Measurements from ENCODE around the gene SLC7A5. TPM values are rescaled to one million over a fixed set of nuclear protein-coding genes. Genes with fewer than 3 reads are reported as not detected.

Gene SLC7A5
- total RNA-seq, 8 experiments from 2014 or later, result 15.5 to 129 (median 51.1) TPM

DNA sequence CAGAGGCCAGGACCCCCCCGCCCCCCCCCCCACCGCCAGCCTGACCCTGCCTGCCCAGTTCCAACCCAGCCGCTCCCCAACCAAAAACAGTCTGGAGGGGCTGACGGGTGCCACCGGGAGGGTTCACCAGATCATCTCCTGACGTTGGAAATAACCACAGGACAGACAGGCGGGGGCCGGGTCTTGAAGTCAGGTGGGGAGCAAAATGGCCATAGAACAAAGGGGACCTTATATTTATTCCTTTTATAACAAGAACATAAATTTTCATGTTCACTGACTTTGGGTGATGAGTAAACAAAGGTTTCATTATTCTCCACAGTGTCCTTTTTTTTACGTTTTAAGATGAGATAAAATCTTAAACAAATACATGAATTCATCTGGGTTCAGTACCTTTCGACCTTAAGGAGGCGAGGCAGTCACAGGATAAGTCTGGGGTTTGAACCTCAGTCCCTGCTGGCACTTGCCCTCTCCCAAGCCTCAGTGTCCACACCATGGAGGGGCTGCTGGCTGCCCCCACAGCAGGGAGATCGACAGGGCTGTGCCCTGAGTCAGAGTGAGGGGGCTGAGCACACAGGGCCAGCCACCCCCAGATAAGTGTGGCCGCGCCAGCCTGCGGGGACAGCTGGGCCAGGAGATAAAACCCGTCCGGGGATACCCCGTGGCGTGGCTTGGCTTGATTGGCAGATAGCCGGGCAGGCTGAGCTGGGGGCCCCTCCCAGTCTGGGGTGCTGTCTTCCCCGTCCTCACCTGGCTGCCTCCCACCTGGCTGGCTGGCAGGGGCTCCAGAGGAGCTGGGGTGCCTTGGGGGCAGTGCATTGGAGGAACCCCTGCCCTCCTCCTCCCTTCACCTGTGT, 15.0 kb downstream of the SLC7A5 start:
- 8 to 84% (median 72%) methylated on average over 1 to 8 of the region's 21 CpGs; no CpG with 5 or more reads in 4 of the 10 experiments for WGBS, 10 experiments
- peak in 2 of 8 experiments; percentile 3 to 26 for ATAC-seq (replicated peaks in 6 of 8)
- H3K4me1 ChIP-seq (replicated peaks in 1 of 2), result peaks cover 53 to 64% of the 10 kb centered on the region in 2 donors
- in situ Hi-C loops (cut with MboI; ENCODE audit: low pct_unique_long_range_greater_than_20kb in 2 of 9, low sequenced_read_pairs in 9 of 9, unreplicated experiment in 9 of 9), result no loop called here
- H3K4me3 ChIP-seq, result no peak overlapping the region
- peak overlapping the region; percentile 21 to 88 for H3K27ac ChIP-seq

DNA sequence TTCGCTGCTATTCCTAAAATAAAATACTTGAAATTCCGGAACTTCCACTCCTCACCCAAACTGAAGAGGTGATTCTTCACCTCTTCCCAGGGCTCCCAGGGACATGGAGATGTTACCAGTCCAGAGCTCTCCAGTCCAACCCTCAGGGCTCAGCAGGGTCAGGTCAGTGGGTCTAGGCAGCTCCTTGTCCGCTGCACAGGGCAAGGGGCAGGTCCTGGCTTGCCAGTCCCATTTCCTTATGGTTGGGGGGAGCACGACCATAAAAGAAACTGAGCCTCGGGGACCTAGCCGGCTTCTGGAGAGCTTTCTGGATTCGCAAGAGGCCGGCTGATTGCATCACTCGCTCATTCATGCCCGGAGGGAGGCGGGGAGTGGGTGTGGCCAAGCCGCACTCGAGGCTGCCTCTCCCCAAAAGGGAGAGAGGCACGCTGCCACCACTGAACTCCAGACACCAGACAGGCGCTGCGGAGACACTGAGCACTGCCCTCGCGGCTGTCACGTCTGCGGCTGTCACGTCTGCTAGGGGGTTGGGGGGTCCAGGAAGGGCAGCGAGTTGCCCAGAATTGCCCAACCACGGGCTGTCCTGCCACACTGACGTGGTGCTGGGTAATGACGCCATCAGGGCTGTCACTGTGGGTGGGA, 15.8 kb downstream of the SLC7A5 start:
- WGBS, 10 experiments, result 0 to 42% (median 17%) methylated on average over 1 to 9 of the region's 25 CpGs; no CpG with 5 or more reads in 4 of the 10 experiments
- H3K4me3 ChIP-seq, result peak overlapping the region in 1 of 5 donors; percentile 8
- peak overlapping the region; percentile 83 to 88 for H3K27ac ChIP-seq
- H3K4me1 ChIP-seq (replicated peaks in 1 of 2), result peaks cover 53 to 62% of the 10 kb centered on the region in 2 donors
- ATAC-seq (replicated peaks in 6 of 8), result peak; percentile 68 to 83 (median 80)
- in situ Hi-C loops (cut with MboI; ENCODE audit: low pct_unique_long_range_greater_than_20kb in 2 of 9, low sequenced_read_pairs in 9 of 9, unreplicated experiment in 9 of 9), result no loop called here

DNA sequence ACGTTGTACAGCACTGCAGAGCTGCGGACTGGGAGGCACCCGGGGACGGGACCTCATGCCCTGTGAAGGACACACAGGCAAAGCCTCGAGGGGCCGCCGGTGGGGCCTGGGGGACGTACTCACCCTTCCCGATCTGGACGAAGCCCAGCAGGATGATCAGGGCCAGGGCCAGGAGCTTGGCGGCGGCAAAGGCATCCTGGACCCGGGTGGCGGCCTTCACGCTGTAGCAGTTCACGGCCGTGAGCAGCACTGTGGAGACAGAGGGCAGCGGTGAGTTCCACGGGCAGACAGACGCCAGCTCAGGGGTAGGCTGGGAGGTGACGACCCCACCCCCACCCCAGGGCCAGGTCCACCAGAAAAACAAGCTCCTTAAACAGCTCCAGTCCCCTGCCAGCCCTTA, 17.7 kb downstream of the SLC7A5 start:
- H3K4me3 ChIP-seq, result no peak overlapping the region
- no peak overlapping the region for H3K27ac ChIP-seq
- WGBS, 10 experiments, result 100% methylated on average over 1 of the region's 21 CpGs; no CpG with 5 or more reads in 9 of the 10 experiments
- peaks cover 63 to 70% of the 10 kb centered on the region in 2 donors for H3K4me1 ChIP-seq (replicated peaks in 1 of 2)
- in situ Hi-C loops (cut with MboI; ENCODE audit: low pct_unique_long_range_greater_than_20kb in 2 of 9, low sequenced_read_pairs in 9 of 9, unreplicated experiment in 9 of 9), result no loop called here
- no peak for ATAC-seq (replicated peaks in 6 of 8)

DNA sequence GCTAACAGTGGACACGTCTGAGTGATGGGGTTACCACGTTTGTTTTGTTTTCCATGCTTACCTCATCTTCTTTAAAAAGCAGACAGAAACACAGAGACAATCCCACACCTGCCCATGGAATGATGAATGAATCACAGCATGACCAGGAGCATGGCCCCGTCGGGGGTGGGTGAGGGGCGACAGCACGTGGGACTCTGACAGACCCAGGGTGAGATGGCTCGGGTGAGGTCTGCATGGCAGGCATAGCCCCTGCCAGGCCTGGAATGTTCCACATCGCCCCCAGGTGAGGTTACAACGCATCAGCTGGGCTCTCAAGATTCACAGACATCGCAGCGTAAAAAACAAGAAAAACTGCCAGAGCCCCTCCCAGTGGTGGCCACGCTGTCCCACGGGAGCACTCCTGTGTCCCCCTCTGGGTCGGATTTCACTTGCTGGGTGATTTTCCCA, 18.1 kb downstream of the SLC7A5 start:
- Histone ChIP-seq H3K27ac (no peak overlapping the region), H3K4me3 (no peak overlapping the region), H3K4me1 (replicated peaks in 1 of 2) (peaks cover 59 to 65% of the 10 kb centered on the region in 2 donors)
- no peak for ATAC-seq (replicated peaks in 6 of 8)
- in situ Hi-C loops (cut with MboI; ENCODE audit: low pct_unique_long_range_greater_than_20kb in 2 of 9, low sequenced_read_pairs in 9 of 9, unreplicated experiment in 9 of 9), result no loop called here
- 80 to 100% (median 90%) methylated on average over 1 to 6 of the region's 14 CpGs; no CpG with 5 or more reads in 6 of the 10 experiments for WGBS, 10 experiments

DNA sequence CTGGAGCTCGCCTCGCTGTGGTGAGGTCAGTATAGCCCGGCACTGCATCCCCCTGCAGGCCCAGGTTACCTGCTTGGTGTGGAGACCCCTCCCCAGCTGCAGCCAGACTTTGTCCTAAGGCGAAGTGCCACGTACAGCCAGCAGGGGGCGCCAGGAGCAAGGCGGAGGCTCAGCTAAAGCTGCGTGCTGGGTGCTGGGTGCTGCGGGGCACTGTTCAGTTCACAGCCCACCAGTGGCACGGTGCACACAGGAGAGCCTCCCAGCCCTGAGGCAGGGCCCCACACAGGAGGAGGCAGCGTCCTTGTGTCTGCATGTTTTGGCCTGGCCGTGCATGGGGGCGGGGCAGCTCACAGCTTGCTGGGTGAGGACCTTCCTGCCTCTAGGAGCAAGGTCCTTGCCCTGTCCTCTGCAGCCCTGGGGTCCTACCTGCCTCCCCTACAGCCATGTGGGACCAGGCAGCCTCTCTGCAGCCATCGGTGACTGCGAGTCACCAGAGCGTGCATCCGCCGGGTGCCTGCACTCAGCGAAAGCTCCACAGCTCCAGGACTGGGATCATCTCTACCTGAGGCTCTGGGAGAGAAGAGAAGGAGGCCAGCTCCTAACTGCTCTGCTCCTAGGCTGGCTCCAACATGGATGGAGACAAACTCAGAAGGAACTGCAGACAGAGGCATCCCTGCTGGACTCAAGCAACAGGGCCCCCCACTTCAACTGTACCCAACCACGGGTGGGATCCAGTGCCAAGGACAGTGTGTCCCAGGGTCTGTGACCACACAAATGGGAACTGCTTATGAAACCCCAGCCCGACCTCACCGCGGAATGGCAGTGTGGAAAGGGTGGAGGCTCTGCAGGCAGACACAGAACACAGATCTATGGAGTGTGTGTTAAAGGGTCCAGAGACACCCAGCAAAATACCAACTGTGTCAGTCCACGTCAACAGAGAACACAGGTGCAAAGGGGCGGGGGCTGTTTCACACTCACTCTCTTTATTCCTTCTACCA, 19.0 kb downstream of the SLC7A5 start:
- Histone ChIP-seq H3K4me3 (no peak overlapping the region), H3K27ac (peak overlapping the region in 1 of 2 donors; percentile 16), H3K4me1 (replicated peaks in 1 of 2) (peaks cover 50 to 60% of the 10 kb centered on the region in 2 donors)
- in situ Hi-C loops (cut with MboI; ENCODE audit: low pct_unique_long_range_greater_than_20kb in 2 of 9, low sequenced_read_pairs in 9 of 9, unreplicated experiment in 9 of 9), result no loop called here
- 0 to 90% (median 69%) methylated on average over 2 to 8 of the region's 25 CpGs; no CpG with 5 or more reads in 6 of the 10 experiments for WGBS, 10 experiments
- peak; percentile 11 to 54 (median 48) for ATAC-seq (replicated peaks in 6 of 8)

DNA sequence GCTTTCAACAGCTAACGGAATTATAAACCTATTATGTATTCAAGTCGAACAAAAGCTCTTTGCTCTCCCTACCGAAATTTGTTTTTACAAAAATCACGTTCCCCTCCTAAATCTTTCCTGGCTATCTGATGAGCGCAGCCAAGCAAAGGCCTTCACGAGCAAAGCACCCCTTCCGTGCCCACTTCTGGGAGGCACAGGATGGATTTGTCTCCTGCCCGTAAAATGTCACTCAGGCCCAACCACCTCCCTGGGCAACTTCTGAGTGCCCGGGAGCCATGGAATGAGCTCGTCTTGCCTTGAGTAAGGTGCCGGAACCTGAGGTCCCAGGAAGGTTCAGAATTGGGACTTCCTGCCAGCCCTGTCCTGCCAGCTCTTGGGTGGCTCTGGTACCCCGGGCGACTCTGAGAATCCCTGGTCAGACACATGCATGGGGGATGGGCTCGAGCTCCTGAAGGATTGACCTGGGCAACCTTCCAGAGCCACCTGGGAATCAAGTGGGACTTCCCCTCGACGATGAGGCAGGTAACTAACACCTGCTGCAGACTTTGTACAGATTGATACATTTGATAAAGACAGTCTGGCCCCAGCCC, 19.8 kb downstream of the SLC7A5 start:
- no peak overlapping the region for H3K27ac ChIP-seq
- WGBS, 10 experiments, result 20 to 100% (median 93%) methylated on average over 1 to 9 of the region's 16 CpGs; no CpG with 5 or more reads in 1 of the 10 experiments
- in situ Hi-C loops (cut with MboI; ENCODE audit: low pct_unique_long_range_greater_than_20kb in 2 of 9, low sequenced_read_pairs in 9 of 9, unreplicated experiment in 9 of 9), result no loop called here
- peaks cover 52 to 58% of the 10 kb centered on the region in 2 donors for H3K4me1 ChIP-seq (replicated peaks in 1 of 2)
- ATAC-seq (replicated peaks in 6 of 8), result no peak
- no peak overlapping the region for H3K4me3 ChIP-seq

DNA sequence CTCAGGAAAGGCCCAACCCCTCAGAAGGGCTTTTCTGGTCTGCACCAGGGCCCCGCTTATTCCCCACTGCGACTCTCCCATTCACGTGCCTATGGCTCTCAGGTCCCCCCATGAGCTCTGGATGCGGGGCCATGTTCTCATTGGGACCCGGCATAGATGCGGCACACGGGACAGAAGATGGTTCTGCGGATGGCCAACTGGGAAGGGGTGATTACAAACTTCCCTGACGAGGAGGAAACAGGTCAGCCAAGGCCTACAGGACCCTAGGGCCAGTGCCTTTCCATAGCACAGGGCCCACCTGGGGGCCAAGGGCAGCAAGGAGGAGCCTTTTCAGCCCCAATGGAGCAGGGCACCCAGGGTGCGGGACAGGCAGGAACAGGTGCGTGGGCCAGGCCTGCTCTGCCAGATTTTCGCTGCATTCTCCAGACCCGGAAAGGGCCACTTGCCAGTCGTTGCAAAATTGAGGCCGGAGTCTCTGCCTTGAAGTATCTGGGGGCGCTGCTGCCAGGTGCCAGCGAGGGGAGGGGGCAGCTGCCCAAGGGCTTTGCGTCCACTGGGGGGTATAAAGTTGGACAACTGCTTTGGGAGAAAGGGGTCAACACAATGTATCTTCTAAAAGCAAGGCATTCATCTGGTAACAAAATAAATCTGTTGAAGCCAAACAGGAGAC, 20.5 kb downstream of the SLC7A5 start:
- WGBS, 10 experiments, result 40 to 100% (median 98%) methylated on average over 1 to 7 of the region's 18 CpGs; no CpG with 5 or more reads in 4 of the 10 experiments
- ATAC-seq (replicated peaks in 6 of 8), result no peak
- Histone ChIP-seq H3K27ac (no peak overlapping the region), H3K4me3 (no peak overlapping the region), H3K4me1 (replicated peaks in 1 of 2) (peaks cover 53 to 58% of the 10 kb centered on the region in 2 donors)
- in situ Hi-C loops (cut with MboI; ENCODE audit: low pct_unique_long_range_greater_than_20kb in 2 of 9, low sequenced_read_pairs in 9 of 9, unreplicated experiment in 9 of 9), result no loop called here

DNA sequence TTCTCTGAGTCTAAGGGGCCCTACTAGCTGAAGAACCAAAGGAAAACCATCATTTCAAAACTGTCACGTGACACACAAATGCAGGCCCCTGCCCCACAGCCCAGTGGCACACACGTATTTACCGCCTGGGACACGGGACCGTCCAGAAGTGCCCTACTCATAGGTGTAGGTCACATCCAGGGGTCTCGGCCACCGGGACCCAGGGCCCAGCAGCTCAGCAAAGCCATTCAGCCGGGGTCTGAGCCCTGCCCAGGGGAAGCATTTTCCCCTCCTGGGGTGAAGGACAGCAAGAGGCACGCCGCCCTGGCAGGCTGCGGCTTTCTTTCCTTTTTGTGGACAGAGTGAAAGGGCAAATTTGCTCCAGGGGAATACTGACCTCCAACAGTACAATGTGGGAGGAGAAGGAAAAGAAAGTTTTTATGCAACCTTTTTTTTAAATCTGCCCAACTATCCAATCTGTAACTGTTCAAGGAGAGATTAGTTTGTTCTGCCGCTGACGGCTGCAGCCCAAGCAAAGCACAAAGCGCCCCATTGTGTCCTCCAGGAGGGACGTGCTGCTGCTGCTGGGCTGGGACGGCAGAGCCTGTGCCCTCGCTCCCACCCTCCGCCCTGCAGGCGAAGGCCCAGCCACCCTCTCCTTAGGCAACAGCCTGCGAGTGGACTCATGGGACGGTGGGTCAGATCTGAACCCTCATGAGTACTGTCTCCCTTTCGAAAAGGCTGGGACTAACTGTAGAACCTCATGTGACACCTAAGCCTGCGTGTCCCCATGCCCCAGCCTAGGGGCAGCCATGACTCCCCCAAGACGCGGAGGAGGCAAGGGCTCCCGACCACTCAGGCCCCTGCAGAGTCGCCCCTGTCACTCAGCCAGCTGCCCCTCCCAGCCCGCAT, 21.3 kb downstream of the SLC7A5 start:
- in situ Hi-C loops (cut with MboI; ENCODE audit: low pct_unique_long_range_greater_than_20kb in 2 of 9, low sequenced_read_pairs in 9 of 9, unreplicated experiment in 9 of 9), result no loop called here
- 80 to 100% (median 81%) methylated on average over 1 to 6 of the region's 28 CpGs; no CpG with 5 or more reads in 4 of the 10 experiments for WGBS, 10 experiments
- peak in 5 of 8 experiments; percentile 36 to 62 (median 50) for ATAC-seq (replicated peaks in 6 of 8)
- Histone ChIP-seq H3K4me3 (no peak overlapping the region), H3K27ac (peak overlapping the region; percentile 39 to 63), H3K4me1 (replicated peaks in 1 of 2) (peaks cover 52 to 56% of the 10 kb centered on the region in 2 donors)

DNA sequence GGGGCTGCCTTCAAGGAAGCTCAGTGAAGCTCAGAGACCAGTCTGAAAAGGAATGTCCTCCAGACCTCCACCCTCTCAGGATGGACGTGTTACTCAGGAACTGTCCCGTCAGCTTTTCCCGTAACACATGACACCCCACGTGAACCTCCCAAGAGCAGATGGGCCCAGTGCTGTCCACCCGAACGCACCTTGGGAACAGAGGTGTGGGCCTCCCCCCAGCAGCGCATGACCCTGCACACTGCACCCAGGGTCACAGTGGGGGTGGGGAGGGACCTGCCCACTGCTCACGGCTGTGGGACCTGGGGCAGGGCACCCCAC, 21.9 kb downstream of the SLC7A5 start:
- ATAC-seq (replicated peaks in 6 of 8), result no peak
- 93% methylated on average over 3 of the region's 8 CpGs; no CpG with 5 or more reads in 9 of the 10 experiments for WGBS, 10 experiments
- Histone ChIP-seq H3K4me1 (replicated peaks in 1 of 2) (peaks cover 50 to 53% of the 10 kb centered on the region in 2 donors), H3K4me3 (no peak overlapping the region), H3K27ac (peak overlapping the region in 1 of 2 donors; percentile 28)
- in situ Hi-C loops (cut with MboI; ENCODE audit: low pct_unique_long_range_greater_than_20kb in 2 of 9, low sequenced_read_pairs in 9 of 9, unreplicated experiment in 9 of 9), result no loop called here

DNA sequence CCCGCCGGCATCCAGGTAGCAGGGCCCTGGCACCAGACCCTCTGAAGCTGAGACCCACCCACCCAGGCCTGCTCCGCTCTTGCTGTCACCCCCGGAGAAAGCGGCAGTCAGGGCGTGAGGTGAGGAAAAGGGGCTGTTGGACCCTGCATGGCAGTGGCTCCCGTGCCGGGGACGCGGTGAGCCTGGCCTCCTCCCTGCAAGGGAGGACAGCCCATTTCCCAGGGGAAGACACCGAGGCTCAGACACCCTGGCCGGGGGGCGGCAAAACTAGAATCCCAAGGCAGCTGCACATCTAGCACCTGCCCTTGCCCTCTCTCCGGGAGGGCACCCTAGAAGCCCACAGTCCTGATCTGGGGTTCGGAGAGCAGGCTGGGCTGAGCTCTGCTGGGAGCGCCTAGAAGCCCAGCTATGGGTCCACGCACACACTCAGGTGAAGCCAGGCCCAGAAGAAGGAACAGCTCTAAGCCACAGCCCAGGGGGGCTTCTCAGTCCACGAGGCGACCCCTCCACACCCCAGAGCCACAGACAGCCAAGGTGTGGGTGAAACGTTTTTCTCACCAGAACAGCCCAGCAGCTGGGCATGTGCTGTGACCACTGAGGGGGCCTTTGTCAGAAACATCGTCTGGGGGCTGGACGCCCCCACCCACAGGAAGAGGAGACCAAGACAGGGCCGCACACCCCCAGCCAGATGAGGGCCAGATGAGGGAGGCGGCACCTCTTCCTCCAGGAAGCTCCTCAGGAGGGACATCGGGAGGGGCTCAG, 22.4 kb downstream of the SLC7A5 start:
- in situ Hi-C loops (cut with MboI; ENCODE audit: low pct_unique_long_range_greater_than_20kb in 2 of 9, low sequenced_read_pairs in 9 of 9, unreplicated experiment in 9 of 9), result no loop called here
- no peak overlapping the region for H3K4me3 ChIP-seq
- H3K4me1 ChIP-seq (replicated peaks in 1 of 2), result peaks cover 47 to 48% of the 10 kb centered on the region in 2 donors
- WGBS, 10 experiments, result 40 to 100% (median 85%) methylated on average over 1 to 4 of the region's 25 CpGs; no CpG with 5 or more reads in 4 of the 10 experiments
- peak overlapping the region in 1 of 2 donors; percentile 28 for H3K27ac ChIP-seq
- no peak for ATAC-seq (replicated peaks in 6 of 8)

Measured in motor neuron (in vitro differentiated cells).